Cardiac fibroblast (primary cell): Measurements from ENCODE around the gene PHOX2A.

Experiments
- DNase-seq, 2 donors: peaks; one replicate each; pipeline versions ENCODE4 v3.0.0 to v3.0.0-alpha.2; 2010; ENCODE audit warnings: low read depth in 2 of 2
- H3K4me3 ChIP-seq, 2 donors: replicated peaks in 1 of 2; 1 replicate in 1 of 2; 2 replicates in 1 of 2; pipeline ENCODE4 v1.5.1; 2011; ENCODE audit warnings: low read depth in 2 of 2, low read length in 2 of 2, mild to moderate bottlenecking in 2 of 2, moderate library complexity in 1 of 2
- CTCF ChIP-seq: IDR thresholded peaks from one replicate; pipeline ENCODE4 v1.5.1; 2011; ENCODE audit warnings: low read depth, mild to moderate bottlenecking, low read length, inconsistent platforms

Gene PHOX2A

DNA sequence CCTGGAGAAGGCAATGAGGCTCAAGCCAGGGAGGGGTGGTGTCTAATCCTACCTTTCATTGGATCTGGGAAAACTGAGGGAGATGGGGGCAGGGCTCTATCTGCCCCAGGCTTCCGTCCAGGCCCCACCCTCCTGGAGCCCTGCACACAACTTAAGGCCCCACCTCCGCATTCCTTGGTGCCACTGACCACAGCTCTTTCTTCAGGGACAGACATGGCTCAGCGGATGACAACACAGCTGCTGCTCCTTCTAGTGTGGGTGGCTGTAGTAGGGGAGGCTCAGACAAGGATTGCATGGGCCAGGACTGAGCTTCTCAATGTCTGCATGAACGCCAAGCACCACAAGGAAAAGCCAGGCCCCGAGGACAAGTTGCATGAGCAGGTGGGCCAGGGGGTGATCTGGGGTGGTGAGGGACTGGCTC, 52.0 kb downstream of the PHOX2A start, which contains the start of gene FOLR1:
Gene FOLR1 (plus strand): TSS at position 180 of the 421 bp plus-strand sequence. CDS start 34 bp downstream, at position 214.
- no peak for DNase-seq
- no peak within 1 kb of the TSS for H3K4me3 ChIP-seq
- no peak for TF ChIP-seq CTCF

- no peak for TF ChIP-seq CTCF
- no peak overlapping the region for H3K4me3 ChIP-seq
- no peak for DNase-seq
These were observed 53.3 kb downstream of the PHOX2A start for GRCh38 chr11:72190631-72191071.

- no peak overlapping the region for H3K4me3 ChIP-seq
- no peak for DNase-seq
- no peak for TF ChIP-seq CTCF
These were observed 54.3 kb downstream of the PHOX2A start for GRCh38 chr11:72189455-72190250.
